T47D (cell line): ENCODE data around the gene GDPD5.

Experiments used
- DNase-seq, 2 experiments: peaks; one replicate each; pipeline versions ENCODE4 v3.0.0 to v3.0.0-alpha.2; 2011 to 2012; ENCODE audit warnings: low read depth in 1 of 2, low spot score in 1 of 2
- JUND ChIP-seq: IDR thresholded peaks from 2 replicates; pipeline ENCODE4 v1.6.1; 2012; ENCODE audit warnings: low read depth
- in situ Hi-C: cut with HindIII; loops from 2 replicates; pipeline ENCODE4 v1.10.0; 2016; ENCODE audit warnings: low sequenced_read_pairs, low pct_unique_long_range_greater_than_20kb

Gene GDPD5

DNA sequence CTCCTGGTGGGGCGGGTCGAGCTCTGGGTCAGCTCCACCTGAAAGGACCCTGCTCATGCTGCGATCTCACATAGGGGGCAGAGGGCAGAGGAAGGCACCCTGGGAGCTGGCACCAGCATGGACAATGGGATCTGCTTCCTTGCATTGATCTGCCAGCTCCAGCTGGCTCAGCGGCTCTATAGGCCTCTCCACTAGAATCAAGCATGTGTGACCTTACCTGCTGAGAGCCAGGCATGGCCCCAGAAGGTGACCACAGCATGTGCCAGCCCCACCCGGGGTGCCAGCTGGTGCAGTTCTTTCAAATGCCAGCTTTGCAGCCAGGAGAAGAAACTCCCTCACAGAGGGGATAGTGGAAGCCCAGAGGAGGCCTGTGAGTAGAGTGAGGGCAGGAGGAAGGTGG is 70.8 kb downstream of the GDPD5 start:
- in situ Hi-C loops = no loop called here
- DNase-seq = no peak
- TF ChIP-seq JUND = no peak

DNA sequence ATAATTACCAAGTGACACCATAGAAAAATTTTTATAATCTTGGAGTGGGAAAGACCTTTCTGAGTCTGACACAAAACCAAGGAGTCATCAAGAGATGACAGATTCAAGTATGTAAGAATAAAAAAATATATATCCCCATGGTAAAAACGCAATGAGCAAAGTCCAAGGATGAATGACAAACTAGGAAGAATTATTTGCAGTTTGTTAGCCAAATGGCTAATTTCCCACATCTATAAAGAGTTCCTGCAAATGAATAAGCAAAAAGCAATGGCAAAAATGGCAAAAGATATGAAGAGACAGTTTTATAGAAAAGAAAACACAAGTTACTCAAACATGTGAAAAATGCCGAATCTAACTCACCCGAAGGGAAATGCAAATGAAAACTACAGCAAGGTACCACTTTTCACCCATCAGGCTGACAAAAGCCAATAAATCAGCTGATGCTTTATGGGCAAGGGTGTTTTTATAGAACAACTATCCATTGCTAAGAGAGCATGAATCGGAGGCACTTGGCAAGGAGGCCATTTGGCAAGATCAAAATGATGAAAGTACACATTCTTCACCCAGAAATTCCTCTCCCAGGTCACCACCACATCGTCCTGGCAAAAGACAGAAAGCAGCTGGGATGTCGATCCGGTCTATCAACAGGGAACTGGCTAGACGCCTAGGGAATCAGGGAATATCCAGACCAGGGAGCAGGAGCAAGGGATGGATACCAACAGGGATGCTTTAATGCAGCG is 71.7 kb downstream of the GDPD5 start:
- DNase-seq = no peak
- no peak for TF ChIP-seq JUND
- in situ Hi-C loops = no loop called here

DNA sequence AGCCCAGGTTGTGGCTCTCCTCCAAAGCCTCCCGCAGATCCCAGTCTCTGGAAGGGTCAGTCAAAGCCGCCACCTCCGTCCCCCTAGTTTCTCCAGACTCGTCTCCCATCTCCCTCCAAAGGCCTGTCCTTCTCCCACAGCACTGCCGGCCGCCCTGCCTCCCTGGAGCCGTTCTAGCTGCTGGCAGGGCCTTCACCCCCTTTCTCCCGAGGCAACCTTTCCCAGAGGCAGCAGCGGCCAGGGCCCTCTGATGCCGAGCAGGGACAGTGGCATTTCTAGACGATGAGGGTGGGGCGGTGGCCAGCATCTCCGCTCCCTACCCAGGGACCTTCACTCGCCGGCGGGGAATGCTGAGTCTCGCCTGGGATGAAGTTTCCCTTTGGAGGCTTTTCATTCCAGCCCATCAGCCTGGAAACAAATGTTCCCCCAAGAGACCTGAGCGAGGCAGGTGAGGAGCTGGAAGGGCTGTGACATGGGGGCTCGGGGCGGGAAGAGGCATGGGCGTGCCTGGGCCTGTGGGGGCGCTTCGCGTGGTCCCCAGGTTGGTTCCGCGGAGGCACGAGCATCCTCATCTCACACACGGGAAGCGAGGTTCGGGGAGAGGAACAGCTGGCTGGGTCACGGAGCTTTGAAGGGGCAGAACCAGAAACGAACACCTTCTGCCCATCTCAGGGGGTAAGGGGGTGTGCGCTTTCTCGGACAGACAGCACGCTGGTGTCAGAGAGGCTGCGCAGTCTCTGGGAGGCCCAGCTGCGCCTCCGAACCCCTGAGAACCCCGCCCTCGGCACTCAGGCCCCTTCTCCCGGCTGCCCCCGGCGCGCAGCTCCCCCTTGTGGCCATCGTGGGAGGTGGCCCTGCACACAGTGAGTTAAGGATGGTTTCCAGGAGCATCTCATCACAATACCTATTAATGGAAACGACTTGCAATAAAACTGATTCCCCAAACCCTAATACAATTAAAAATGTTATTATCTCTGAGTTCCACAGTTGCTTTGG is 74.6 kb downstream of the GDPD5 start:
- no peak for TF ChIP-seq JUND
- peak in 1 of 2 experiments; percentile 35 for DNase-seq
- in situ Hi-C loops = no loop called here

DNA sequence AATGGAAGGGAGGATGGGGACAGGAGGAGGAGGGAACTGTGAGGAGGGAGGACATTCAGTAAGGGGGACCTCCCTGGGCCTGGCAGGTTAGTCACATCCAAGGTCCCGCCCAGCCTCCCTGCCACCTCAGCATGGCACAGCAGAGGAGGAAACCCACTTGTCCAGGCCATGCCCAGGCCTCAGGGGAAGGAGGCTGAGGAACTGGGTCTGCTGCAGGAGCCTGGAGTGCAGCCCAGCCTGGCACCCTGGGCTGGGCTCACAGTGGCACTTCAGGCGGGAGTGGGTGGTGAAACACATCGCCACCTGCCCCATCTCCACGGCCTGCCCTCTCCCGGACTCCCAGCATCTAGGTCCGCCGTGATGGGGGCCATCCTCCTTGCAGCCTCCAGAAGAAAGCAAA is 75.5 kb downstream of the GDPD5 start:
- TF ChIP-seq JUND = no peak
- no peak for DNase-seq
- in situ Hi-C loops = no loop called here

DNA sequence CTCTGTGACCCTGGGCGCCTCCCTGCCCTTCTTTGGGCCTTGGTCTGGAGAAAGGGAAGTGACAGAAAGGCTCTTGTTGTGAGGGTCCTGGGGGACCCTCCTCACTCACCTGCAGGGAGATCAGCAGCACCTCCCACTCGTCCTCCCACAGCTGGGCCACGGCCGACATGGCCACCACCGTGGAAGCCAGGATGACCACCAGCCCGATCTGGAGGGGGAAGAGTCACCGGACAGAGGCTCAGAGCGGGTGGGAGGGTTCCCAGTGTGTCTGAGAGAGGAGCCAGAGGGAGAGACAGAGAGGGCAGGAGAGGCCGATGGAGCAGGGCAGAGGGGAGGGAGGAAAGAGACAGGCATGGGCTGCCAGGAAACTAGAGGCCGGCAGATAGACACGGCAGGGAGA is 76.0 kb downstream of the GDPD5 start:
- in situ Hi-C loops = no loop called here
- TF ChIP-seq JUND = no peak
- no peak for DNase-seq

DNA sequence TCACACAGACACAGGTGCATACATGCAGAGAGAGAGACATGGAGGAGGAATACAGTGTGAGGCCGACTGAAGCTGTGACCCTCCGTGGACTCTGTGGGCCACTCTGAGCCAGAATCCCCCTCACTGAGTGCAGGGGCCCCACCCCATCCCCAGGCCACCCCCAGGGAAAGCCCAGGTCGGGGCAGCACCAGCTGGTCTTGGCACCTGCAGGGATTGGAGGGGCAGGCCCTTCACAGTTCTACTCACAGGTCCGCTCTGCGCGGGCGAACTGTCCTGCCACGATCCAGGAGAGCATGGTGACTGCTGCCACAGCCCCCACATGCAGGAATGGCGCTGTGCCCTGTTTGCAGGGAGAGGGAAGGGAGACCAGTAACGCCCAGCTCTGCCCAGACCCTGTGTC is 76.5 kb downstream of the GDPD5 start:
- in situ Hi-C loops = no loop called here
- TF ChIP-seq JUND = no peak
- no peak for DNase-seq

DNA sequence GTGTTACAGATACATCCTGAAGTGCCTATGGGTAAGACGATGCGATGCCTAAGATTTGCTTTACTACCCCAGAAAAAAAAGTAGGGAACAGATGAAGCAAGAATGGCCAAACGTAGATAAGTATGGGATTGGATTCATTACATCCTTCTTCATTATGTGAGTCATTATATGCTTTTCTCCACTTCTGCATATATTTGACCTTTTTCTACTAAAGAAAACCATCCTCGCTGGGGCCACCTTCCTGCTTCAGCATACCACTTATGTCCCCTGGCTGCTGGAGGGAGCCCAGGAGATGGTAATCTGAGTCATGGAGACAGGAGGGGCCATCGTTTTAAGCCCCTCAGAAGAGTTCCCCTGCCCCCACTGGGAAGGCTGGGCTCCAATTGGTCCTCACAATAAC is 78.3 kb downstream of the GDPD5 start:
- no peak for DNase-seq
- TF ChIP-seq JUND = no peak
- in situ Hi-C loops = no loop called here

DNA sequence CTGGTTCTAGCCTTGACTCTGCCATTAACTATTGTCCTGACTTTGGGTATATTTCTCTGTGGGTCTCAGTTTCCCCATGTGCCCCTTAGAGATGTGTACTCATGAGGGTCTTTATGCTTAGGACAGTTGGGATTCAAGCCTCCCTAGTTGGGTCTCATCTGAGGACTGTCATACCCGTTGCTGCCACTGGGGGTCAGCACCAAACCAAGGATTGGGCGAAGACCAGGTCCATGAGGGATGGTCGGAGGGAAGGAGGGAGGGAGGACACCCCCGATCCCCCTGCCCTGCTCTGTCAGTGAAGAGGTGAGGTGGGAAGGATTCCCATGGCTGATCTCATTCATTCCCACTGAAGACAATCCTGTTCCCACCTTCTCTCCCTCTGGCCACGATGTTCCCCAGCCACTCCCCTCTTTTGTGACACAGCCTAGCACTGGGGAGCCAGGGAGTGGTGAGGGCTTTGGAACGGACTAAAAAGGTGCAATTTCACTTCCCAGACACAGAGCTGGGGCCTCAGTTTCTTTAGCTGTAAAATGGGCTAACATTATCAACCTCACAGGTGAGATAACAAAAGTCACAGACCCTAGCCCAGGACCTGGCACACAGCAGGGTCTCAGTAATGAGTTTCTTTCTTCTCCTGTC is 80.3 kb downstream of the GDPD5 start:
- in situ Hi-C loops = no loop called here
- peak; percentile 69 to 78 for DNase-seq
- no peak for TF ChIP-seq JUND

DNA sequence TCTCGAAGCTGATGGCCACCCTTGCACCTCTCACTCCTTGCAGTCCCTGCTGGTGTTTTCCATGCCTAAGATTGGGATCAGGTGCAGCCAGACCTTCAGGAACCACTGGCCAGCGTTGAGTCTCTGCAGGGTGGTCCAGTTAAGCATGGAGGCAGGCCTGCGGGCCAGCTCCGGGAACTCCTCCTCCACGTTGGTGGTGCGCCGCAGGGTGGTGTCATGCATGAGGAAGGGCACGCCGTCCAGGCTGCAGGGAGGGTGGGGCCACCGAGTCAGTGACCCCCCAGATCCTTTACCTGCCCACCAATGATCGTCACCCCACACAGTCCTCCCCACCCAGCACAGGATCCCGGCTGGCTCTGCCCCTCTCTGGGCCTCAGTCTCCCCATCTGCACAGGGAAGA is 82.7 kb downstream of the GDPD5 start:
- DNase-seq = no peak
- no peak for TF ChIP-seq JUND
- in situ Hi-C loops = no loop called here

DNA sequence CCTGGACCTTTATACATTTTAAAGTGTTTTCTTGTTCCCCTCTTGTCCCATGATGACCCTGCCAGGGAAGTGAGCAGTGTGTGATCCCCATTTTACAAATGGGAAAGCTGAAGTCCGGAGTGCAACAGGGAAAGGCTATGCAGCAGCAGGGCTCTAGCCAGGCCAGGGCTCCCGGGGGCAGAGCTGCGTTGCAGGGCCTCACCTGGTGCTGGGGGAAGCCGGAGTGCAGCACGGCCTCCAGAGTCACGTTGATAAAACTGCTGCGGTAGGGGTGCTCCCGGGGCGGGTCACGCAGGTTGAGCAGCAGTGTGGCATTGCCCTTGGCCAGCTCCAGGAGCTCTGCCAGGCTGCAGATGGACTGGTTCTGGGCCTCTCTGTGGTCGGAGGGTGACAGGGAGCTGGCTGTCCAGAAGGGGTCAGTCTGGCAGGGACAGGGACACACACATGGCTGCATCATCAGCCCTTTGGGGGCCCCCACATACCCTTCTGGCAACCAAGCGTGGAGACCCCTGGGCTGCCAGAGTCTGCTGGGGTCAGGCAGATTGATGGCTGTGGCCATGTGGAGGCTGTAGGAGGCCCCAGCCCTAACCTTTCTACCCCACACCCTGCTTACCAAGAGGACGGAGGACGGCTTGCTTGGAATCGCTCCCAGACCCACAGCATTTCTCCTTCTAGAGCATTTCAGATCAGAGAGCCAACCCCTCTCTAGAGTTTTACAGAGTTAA is 83.4 kb downstream of the GDPD5 start:
- TF ChIP-seq JUND = no peak
- in situ Hi-C loops = no loop called here
- no peak for DNase-seq

DNA sequence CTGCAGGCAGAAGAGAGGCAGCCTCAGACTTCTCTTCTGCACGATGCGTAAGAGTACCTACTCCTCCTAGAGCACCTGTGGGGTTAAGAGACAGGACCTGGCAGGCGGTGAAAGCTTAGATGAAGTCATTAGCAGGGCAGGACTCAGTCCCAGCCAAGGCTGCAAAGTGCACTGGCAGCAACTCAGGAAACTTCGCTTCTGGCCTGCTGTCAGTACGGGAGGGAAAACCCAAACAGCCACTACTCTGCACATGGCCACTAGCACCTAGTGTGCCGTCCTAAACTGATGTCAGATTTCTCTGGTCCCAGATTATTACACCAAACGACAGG is 84.0 kb downstream of the GDPD5 start:
- TF ChIP-seq JUND = no peak
- in situ Hi-C loops = no loop called here
- DNase-seq = no peak
